Loucy (cell line): ENCODE data around the gene ODC1.

Experiments
- EZH2phosphoT487 ChIP-seq: fragments of 200-600 bp; IDR thresholded peaks from 2 replicates; pipeline ENCODE4 v1.6.1; 2018; ENCODE audit warnings: antibody characterized with exemption, mild to moderate bottlenecking, moderate library complexity, borderline replicate concordance
- TF ChIP-seq, protein P1 (sequence below): fragments of 200-600 bp; sonication (generic); conservative IDR thresholded peaks from 2 replicates; pipeline ENCODE4 v1.5.1; 2014; ENCODE audit warnings: mild to moderate bottlenecking, antibody characterized with exemption, low read length

GRCh38 chr2:10440736-10441135 is 7.4 kb downstream of the ODC1 start:
- TF ChIP-seq, protein P1, sequence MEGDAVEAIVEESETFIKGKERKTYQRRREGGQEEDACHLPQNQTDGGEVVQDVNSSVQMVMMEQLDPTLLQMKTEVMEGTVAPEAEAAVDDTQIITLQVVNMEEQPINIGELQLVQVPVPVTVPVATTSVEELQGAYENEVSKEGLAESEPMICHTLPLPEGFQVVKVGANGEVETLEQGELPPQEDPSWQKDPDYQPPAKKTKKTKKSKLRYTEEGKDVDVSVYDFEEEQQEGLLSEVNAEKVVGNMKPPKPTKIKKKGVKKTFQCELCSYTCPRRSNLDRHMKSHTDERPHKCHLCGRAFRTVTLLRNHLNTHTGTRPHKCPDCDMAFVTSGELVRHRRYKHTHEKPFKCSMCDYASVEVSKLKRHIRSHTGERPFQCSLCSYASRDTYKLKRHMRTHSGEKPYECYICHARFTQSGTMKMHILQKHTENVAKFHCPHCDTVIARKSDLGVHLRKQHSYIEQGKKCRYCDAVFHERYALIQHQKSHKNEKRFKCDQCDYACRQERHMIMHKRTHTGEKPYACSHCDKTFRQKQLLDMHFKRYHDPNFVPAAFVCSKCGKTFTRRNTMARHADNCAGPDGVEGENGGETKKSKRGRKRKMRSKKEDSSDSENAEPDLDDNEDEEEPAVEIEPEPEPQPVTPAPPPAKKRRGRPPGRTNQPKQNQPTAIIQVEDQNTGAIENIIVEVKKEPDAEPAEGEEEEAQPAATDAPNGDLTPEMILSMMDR, result no peak
- no peak for TF ChIP-seq EZH2phosphoT487
